CD4-positive, alpha-beta T cell (primary cell): ENCODE results near the gene IL4I1. TPM values are rescaled to one million over a fixed set of nuclear protein-coding genes. Genes with fewer than 3 reads are reported as not detected.

Source experiments
- ATAC-seq: fragments of 200-7000 bp; cut with Tn5 transposase; one replicate; pipeline ENCODE4 v1.10.0; 2022; ENCODE audit warnings: mild to moderate bottlenecking; ENCODE audit not compliant: poor library complexity
- CTCF ChIA-PET: fragments of 350-600 bp; sonication (Branson Sonifier 250); formaldehyde crosslinking; loops from one replicate; lab custom pipeline; 2021; ENCODE audit warnings: antibody characterized with exemption, inconsistent platforms; lab: Charles Lee
- POLR2A ChIA-PET: fragments of 350-600 bp; sonication (Branson Sonifier 250); formaldehyde crosslinking; loops from one replicate; lab custom pipeline; 2021; ENCODE audit warnings: antibody characterized with exemption, inconsistent platforms; lab: Charles Lee
- DNase-seq, 14 experiments: peaks; one replicate each; pipeline ENCODE4 v3.0.0-alpha.2; 2013 to 2020; ENCODE audit warnings: mixed read lengths in 2 of 14
- H3K27ac ChIP-seq, 2 donors: one replicate each; pipeline versions ENCODE4 v1.5.1 to v1.7.0; 2013; ENCODE audit warnings: low read length in 2 of 2, low read depth in 1 of 2, mild to moderate bottlenecking in 1 of 2
- H3K27me3 ChIP-seq, 2 experiments: 1 replicate in 1 of 2; 2 replicates in 1 of 2; pipeline versions ENCODE4 v1.6.1 to v1.7.0; 2013; ENCODE audit warnings: low read length in 2 of 2, control low read depth in 1 of 2, mild to moderate bottlenecking in 1 of 2, moderate library complexity in 1 of 2; ENCODE audit not compliant: insufficient read depth in 2 of 2, control insufficient read depth in 1 of 2
- H3K36me3 ChIP-seq: one replicate; pipeline ENCODE4 v1.6.1; 2013; ENCODE audit warnings: low read length, control low read depth; ENCODE audit not compliant: insufficient read depth
- H3K4me1 ChIP-seq: one replicate; pipeline ENCODE4 v1.6.1; 2013; ENCODE audit warnings: low read length, control low read depth; ENCODE audit not compliant: insufficient read depth
- H3K4me3 ChIP-seq: one replicate; pipeline ENCODE4 v1.5.1; 2013; ENCODE audit warnings: mild to moderate bottlenecking, low read length, moderate library complexity
- H3K9me3 ChIP-seq, 2 experiments: 1 replicate in 1 of 2; 2 replicates in 1 of 2; pipeline versions ENCODE4 v1.6.1 to v1.7.0; 2013; ENCODE audit warnings: low read length in 2 of 2, mild to moderate bottlenecking in 2 of 2, control low read depth in 1 of 2, moderate library complexity in 1 of 2; ENCODE audit not compliant: control insufficient read depth in 1 of 2, insufficient read depth in 1 of 2
- H3K27ac Mint-ChIP-seq: one replicate; pipeline ENCODE4 v1.8.0; 2020; ENCODE audit warnings: mixed read lengths
- H3K27me3 Mint-ChIP-seq: one replicate; pipeline ENCODE4 v1.8.0; 2021; ENCODE audit warnings: mixed read lengths
- H3K36me3 Mint-ChIP-seq: one replicate; pipeline ENCODE4 v1.8.0; 2021; ENCODE audit warnings: low read depth, mixed read lengths
- H3K4me1 Mint-ChIP-seq: one replicate; pipeline ENCODE4 v1.8.0; 2021; ENCODE audit warnings: low read depth, mixed read lengths
- H3K4me3 Mint-ChIP-seq: one replicate; pipeline ENCODE4 v1.8.0; 2020; ENCODE audit warnings: mild to moderate bottlenecking, mixed read lengths
- H3K9me3 Mint-ChIP-seq: one replicate; pipeline ENCODE4 v1.8.0; 2020; ENCODE audit warnings: mixed read lengths
- CTCF ChIP-seq: fragments of 200-600 bp; IDR thresholded peaks from one replicate; pipeline ENCODE4 v1.8.0; 2022; ENCODE audit warnings: antibody characterized with exemption, mild to moderate bottlenecking
- intact Hi-C, 2 experiments: fragments of 100-400 bp; cut with DNase I in 1 of 2; cut with micrococcal nuclease in 1 of 2; formaldehyde crosslinking; loops; one replicate each; pipeline versions ENCODE4 v1.15.1 to v1.9.0; 2023 to 2025; cut with DNase I, micrococcal nuclease
- total RNA-seq, 174 experiments: library from RNA in 2 of 174; stranded (reverse) in 2 of 174; gene quantifications; one replicate each; pipeline ENCODE4 v1.2.3 and lab custom pipeline; 2021 to 2026

Gene IL4I1
- total RNA-seq, 2 experiments from 2014 or later: 4.7 to 5.4 TPM

- no peaks in the 10 kb centered on the region for H3K27me3 Mint-ChIP-seq
- Histone ChIP-seq H3K27me3 (no peaks in the 10 kb centered on the region), H3K27ac (no peak overlapping the region), H3K4me1 (peaks cover 10% of the 10 kb centered on the region), H3K4me3 (no peak overlapping the region), H3K9me3 (peaks cover 0 to 3% of the 10 kb centered on the region in 2 experiments), H3K36me3 (peaks cover 70% of the 10 kb centered on the region)
- H3K4me3 Mint-ChIP-seq: no peak overlapping the region
- ChIA-PET CTCF (no interaction called here), POLR2A (no interaction called here)
- ATAC-seq (no peak), DNase-seq (no peak)
- no peaks in the 10 kb centered on the region for H3K9me3 Mint-ChIP-seq
- peaks cover 2% of the 10 kb centered on the region for H3K4me1 Mint-ChIP-seq
- no peak overlapping the region for H3K27ac Mint-ChIP-seq
- peaks cover 53% of the 10 kb centered on the region for H3K36me3 Mint-ChIP-seq
- no peak for TF ChIP-seq CTCF
- intact Hi-C loops: no loop called here
These were observed 12.6 kb downstream of the IL4I1 start for GRCh38 chr19:49884109-49884508.

GRCh38 chr19:49883094-49883493 lies 13.6 kb downstream of the IL4I1 start:
- ATAC-seq (no peak), DNase-seq (no peak)
- Mint-ChIP-seq H3K27ac (no peak overlapping the region), H3K36me3 (peaks cover 60% of the 10 kb centered on the region), H3K27me3 (no peaks in the 10 kb centered on the region), H3K9me3 (no peaks in the 10 kb centered on the region), H3K4me3 (no peak overlapping the region), H3K4me1 (peaks cover 10% of the 10 kb centered on the region)
- ChIA-PET CTCF (no interaction called here), POLR2A (no interaction called here)
- intact Hi-C loops: no loop called here
- no peak overlapping the region for H3K4me3 ChIP-seq
- H3K9me3 ChIP-seq: peaks cover 0 to 3% of the 10 kb centered on the region in 2 experiments
- H3K4me1 ChIP-seq: peaks cover 20% of the 10 kb centered on the region
- no peak for TF ChIP-seq CTCF
- no peaks in the 10 kb centered on the region for H3K27me3 ChIP-seq
- H3K27ac ChIP-seq: no peak overlapping the region
- peaks cover 76% of the 10 kb centered on the region for H3K36me3 ChIP-seq

GRCh38 chr19:49882643-49883042 lies 14.0 kb downstream of the IL4I1 start:
- Mint-ChIP-seq H3K4me1 (peaks cover 13% of the 10 kb centered on the region), H3K4me3 (no peak overlapping the region), H3K36me3 (peaks cover 64% of the 10 kb centered on the region), H3K9me3 (no peaks in the 10 kb centered on the region), H3K27me3 (no peaks in the 10 kb centered on the region), H3K27ac (no peak overlapping the region)
- CTCF ChIA-PET: no interaction called here
- Histone ChIP-seq H3K9me3 (peaks cover 0 to 3% of the 10 kb centered on the region in 2 experiments), H3K27me3 (no peaks in the 10 kb centered on the region), H3K4me3 (no peak overlapping the region), H3K36me3 (peaks cover 76% of the 10 kb centered on the region), H3K4me1 (peaks cover 23% of the 10 kb centered on the region), H3K27ac (no peak overlapping the region)
- ATAC-seq: no peak
- POLR2A ChIA-PET: no interaction called here
- TF ChIP-seq CTCF: no peak
- intact Hi-C loops: no loop called here
- DNase-seq: no peak
